WTC11 (cell line): ENCODE results near the gene RGL3.

Experiments
- AFF4 ChIP-seq: sonication (generic); formaldehyde crosslinking; IDR thresholded peaks from 2 replicates; pipeline ENCODE4 v1.8.1; 2023; ENCODE audit warnings: mild to moderate bottlenecking, missing genetic modification reagents, borderline replicate concordance
- USF1 ChIP-seq: sonication (generic); formaldehyde crosslinking; IDR thresholded peaks from 2 replicates; pipeline ENCODE4 v1.8.0; 2022; ENCODE audit warnings: mild to moderate bottlenecking, missing genetic modification reagents

GRCh38 chr19:11453468-11454341 lies 34.6 kb upstream of the RGL3 start:
- no peak for TF ChIP-seq AFF4 (CRISPR knock-in tag)
- TF ChIP-seq USF1 (CRISPR knock-in tag) = no peak
